ENCODE results near the gene ENO2. TPM values are rescaled to one million over a fixed set of nuclear protein-coding genes. Genes with fewer than 3 reads are reported as not detected.

The ENO2 gene
- polyA plus RNA-seq, 1 of the 3 experiments (the other 2 are of a cell fraction): 50.6 TPM

GRCh38 chr12:6937481-6938352 is 23.3 kb downstream of the ENO2 start:
- H3K4me2 ChIP-seq: peak overlapping the region; percentile 92
- H3K4me3 ChIP-seq (ENCODE audit: low read depth in 2 of 2, low read length in 1 of 2): peak overlapping the region; percentile 53 to 66; a peak in 3 of 4 replicates
- 11% methylated on average over 54 of the region's 80 CpGs for WGBS (ENCODE audit: low lambda C conversion rate)
- POLR2A ChIA-PET: interaction anchor here (0.8 to 1.6 kb wide), 14 partner anchors 9 to 405 kb away, joined by 3 to 15 read pairs (median 4); partner anchors contain the start of genes ATN1, ENO2, SPSB2 and USP5
- H3K79me2 ChIP-seq (ENCODE audit: insufficient read depth): peaks cover 48% of the 10 kb centered on the region
- peak overlapping the region; percentile 76 for H3K9ac ChIP-seq
- H3K27me3 ChIP-seq (ENCODE audit: insufficient read depth): no peaks in the 10 kb centered on the region
- peaks cover 16% of the 10 kb centered on the region for H4K20me1 ChIP-seq (ENCODE audit: insufficient read depth)
- CTCF ChIA-PET: interaction anchor here (0.6 to 9.2 kb wide), 18 partner anchors 8 to 185 kb away, joined by 3 to 134 read pairs (median 4); partner anchors contain the start of genes C1RL, ENO2, MLF2 and SPSB2
- H3K9me2 ChIP-seq: no peaks in the 10 kb centered on the region
- H3K36me3 ChIP-seq (replicated peaks in 1 of 2; ENCODE audit: control insufficient read depth in 1 of 2, insufficient read depth in 2 of 2, low read length in 1 of 2): peaks cover 56 to 67% of the 10 kb centered on the region in 2 experiments
- no peaks in the 10 kb centered on the region for H3K9me3 ChIP-seq
- peaks cover 0 to 18% of the 10 kb centered on the region in 2 experiments; a peak in 2 of 4 replicates for H3K4me1 ChIP-seq (ENCODE audit: control insufficient read depth in 1 of 2, insufficient read depth in 2 of 2, low read depth in 1 of 2, low read length in 1 of 2)
- H3F3A ChIP-seq (replicated peaks; ENCODE audit: insufficient read depth): peaks cover 58% of the 10 kb centered on the region
- peak overlapping the region; percentile 60 to 90 for H3K27ac ChIP-seq (ENCODE audit: low read depth in 2 of 2, low read length in 1 of 2)
- peak; percentile 92 for DNase-seq
- H2AFZ ChIP-seq (ENCODE audit: low read depth): no peak overlapping the region
- TF ChIP-seq NFIC (IDR thresholded peaks at IDR 0.05; ENCODE audit: borderline replicate concordance) (no peak), REST (IDR thresholded peaks at IDR 0.05; ENCODE audit: low read depth, low read length) (no peak; the same call in 1 of the 2 replicates), SMC3 (IDR thresholded peaks at IDR 0.05; ENCODE audit: low read depth, low read length) (peak; percentile 49), TAF1 (IDR thresholded peaks at IDR 0.05; ENCODE audit: borderline replicate concordance, low read depth, low read length) (peak; percentile 69; the same call in 1 of the 2 replicates), IRF3 (IDR thresholded peaks at IDR 0.05; ENCODE audit: low read depth, low read length) (no peak), RAD21 (IDR thresholded peaks at IDR 0.05; ENCODE audit: low read length) (peak; percentile 53), RCOR1 (IDR thresholded peaks at IDR 0.05; ENCODE audit: low read length) (no peak; the same call in 1 of the 2 replicates), CTCF (IDR thresholded peaks at IDR 0.05) (peak; percentile 88), EP300 (IDR thresholded peaks at IDR 0.05; ENCODE audit: borderline replicate concordance in 1 of 2, low read depth in 1 of 2, low read length in 1 of 2) (0 out of 4 replicates have a peak, but pooled peaks of 1 of the 2 experiments have one; percentile 23), NRF1 (IDR thresholded peaks at IDR 0.05; ENCODE audit: low read depth, low read length) (peak; percentile 60), FOSL2 (IDR thresholded peaks at IDR 0.05; ENCODE audit: borderline replicate concordance, low read depth) (no peak), USF2 (IDR thresholded peaks at IDR 0.05; ENCODE audit: borderline replicate concordance, low read depth, low read length) (no peak), USF1 (IDR thresholded peaks at IDR 0.05; ENCODE audit: borderline replicate concordance, low read depth) (no peak), SIN3A (IDR thresholded peaks at IDR 0.05; ENCODE audit: borderline replicate concordance, low read depth, low read length) (peak; percentile 83; the same call in 1 of the 2 replicates), TCF12 (IDR thresholded peaks at IDR 0.05) (peak; percentile 26; the same call in 1 of the 2 replicates), POLR2AphosphoS5 (IDR thresholded peaks at IDR 0.05; ENCODE audit: low read depth, low read length) (peak; percentile 89), FOXJ3 (CRISPR knock-in tag; IDR thresholded peaks at IDR 0.05) (no peak), RXRA (IDR thresholded peaks at IDR 0.05; ENCODE audit: borderline replicate concordance, low read depth) (no peak), FOXM1 (IDR thresholded peaks at IDR 0.05; ENCODE audit: low read depth) (no peak), YY1 (IDR thresholded peaks at IDR 0.05; ENCODE audit: low read depth) (peak; percentile 74; the same call in 1 of the 2 replicates), EZH2phosphoT487 (IDR thresholded peaks at IDR 0.05; ENCODE audit: borderline replicate concordance, low read depth) (no peak)

All from SK-N-SH (cell line).